Measurements from ENCODE around the gene ZKSCAN2.

DNA sequence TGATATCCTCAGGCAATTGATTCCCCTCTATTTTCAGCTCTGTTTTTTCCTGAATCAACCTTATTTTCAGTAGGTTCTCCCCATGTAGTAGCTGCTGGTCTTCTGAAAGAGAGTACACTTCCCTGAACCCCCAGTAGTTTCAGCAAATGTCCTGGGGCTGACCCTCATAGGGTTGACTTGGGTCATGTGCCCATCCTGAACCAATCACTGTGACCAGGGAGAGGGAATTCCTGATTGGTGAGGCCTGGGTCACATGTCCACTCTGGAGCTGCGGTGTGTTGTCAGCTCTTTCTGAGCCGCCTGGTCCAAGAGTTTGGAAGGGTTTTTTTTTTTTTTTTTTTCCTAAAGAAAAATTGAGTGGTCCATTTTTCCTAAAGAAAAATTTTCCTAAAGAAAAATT, 8.3 kb upstream of the ZKSCAN2 start:
- no peak for TF ChIP-seq CTCF (optimal IDR thresholded peaks at IDR 0.05 in 1 of 3, IDR thresholded peaks at IDR 0.05 in 1 of 3, conservative IDR thresholded peaks at IDR 0.05 in 1 of 3; ENCODE audit: extremely low read depth in 1 of 3, insufficient read depth in 2 of 3, low read length in 3 of 3)
- no peak for TF ChIP-seq EZH2 (IDR thresholded peaks at IDR 0.05; ENCODE audit: low read length)

Data from keratinocyte (primary cell).